Activated CD8-positive, alpha-beta memory T cell treated with anti-CD3 and anti-CD28 coated beads for 48 hours (primary cell): Measurements from ENCODE around the gene SWAP70.

ENCODE experiments used
- DNase-seq, 3 experiments: peaks; one replicate each; pipeline ENCODE4 v3.0.0-alpha.2; 2020; ENCODE audit warnings: low read depth in 2 of 3, low spot score in 2 of 3

Gene SWAP70

DNA sequence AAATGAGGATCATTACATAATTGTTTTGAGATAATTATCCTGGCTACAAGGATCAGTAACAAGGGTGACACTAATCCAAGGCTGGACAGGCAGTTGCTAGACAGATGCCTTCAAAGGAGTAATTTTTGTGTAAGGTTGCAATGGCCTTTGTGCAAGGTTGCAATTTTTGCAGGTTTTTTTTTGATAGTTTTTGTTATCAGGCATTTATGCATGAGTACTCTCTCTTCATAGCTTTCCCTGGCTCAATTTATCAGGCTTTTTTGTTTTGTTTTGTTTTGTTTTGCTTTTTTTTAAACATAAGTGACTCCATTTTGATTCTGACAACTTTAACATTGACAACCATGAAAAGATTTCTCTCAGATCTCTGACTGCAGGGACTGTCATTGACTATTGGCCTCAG lies 110.2 kb downstream of the SWAP70 start:
- DNase-seq: no peak

DNA sequence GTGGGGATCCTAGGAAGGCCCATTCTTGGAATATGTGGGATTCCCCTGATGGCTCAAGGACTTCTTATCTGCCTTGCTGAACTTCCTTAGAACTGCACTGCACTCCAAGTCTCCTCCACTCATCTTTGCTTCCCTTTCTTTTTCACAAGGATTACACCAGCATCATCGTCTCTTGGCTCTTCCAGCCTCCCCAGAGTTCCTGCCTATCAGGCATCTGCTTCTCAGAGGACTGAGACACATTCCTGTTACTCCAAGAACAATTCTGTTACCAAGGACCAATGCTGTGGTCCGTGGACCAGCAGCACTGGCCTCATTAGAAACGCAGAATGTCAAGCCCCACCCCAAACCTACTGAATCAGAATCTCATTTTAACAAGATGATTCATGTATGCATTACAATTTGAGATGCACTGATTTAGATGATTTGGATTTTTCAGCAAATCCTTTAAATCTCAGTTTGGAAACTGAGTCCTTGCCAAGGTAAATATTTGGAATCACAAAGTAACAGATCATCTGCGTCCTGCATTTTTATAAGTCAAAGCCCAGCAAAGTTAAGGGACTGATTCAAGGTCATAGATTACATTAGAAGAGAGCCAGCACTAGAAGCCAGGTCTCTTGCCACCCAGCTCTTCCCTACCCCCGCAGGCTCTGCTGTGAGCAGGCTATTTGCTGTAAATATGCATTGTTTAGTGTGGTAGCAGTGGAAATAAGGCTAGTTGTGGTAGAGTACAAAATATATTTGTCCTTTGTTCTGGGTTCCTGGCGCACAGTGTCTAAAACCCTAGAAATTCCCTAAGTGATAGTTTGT lies 110.9 kb downstream of the SWAP70 start:
- DNase-seq: no peak

DNA sequence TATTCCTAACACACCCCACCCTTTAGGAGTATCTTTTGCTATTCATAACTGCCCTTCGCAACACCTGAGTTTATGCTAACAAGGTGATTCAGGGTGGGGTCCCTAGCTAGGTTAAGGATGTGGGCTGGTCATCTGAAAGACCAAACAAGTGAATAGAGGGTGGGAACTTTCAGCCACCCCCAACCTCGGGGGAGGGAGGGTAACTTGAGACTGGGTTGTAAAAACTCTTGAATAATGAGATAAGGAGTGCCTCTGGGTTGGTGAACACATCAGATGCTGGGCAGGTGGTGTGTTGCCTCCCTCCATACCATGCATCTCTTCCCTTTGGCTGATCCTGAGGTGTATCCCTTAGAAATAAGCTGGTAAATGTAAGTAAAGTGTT lies 111.5 kb downstream of the SWAP70 start:
- DNase-seq: no peak

GRCh38 chr11:9776203-9776602 lies 112.3 kb downstream of the SWAP70 start:
- DNase-seq: no peak

DNA sequence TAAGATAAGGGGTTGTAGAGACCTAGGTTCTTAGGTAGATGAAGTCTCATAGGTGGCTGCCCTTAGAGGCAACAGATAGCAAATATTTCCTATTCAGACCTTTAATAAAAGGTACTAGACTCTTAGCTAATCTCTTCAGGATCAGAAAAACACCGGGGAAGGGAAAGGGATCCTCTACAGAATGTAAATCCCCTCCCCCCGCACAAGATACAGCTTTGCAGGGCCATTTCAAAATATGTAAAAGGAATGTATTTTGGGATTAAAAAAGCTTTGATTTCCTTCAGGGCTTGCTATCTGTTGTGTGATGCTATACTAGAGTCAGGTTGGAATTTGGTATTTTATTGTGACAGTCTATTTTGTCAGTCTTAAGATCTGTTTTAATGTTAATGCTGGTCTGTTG lies 113.2 kb downstream of the SWAP70 start:
- DNase-seq: no peak

GRCh38 chr11:9777525-9777924 lies 113.6 kb downstream of the SWAP70 start:
- DNase-seq: no peak

GRCh38 chr11:9780929-9781328 lies 117.1 kb downstream of the SWAP70 start:
- no peak for DNase-seq

GRCh38 chr11:9783986-9784385 lies 120.1 kb downstream of the SWAP70 start:
- no peak for DNase-seq

DNA sequence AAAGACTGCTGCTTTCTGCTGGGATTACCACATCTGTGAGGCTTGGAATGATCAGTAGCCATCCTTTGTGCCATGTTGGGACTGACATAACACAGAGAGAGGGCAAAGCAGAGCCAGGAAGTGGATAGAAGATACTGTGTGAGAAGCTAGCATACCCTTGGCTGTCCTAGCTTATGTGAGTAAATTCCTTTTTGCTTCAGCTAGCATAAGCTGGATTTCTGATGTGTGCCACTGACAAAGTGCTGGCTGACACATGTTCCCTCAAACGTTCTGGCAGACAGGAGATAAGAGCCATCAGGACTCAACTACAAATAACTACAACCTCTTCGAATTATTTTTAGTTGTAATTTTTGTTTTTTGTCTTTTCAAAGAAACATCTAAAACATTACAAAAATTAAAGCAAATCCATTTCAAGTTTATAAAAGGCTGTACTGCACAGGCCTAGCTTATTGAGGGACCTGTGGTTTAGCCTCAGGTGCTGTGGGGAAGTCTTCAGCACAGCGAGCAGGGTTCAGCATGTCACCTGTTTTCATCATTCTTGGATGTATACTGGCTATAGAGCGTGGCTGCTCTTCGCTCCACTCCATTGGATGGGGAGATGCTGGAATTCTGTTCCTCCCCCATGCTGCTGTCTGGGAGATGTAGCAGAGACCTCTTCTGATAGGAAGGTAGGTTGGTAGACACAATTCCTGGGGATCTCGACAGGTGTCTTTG lies 120.9 kb downstream of the SWAP70 start:
- no peak for DNase-seq

- no peak for DNase-seq
Observed at GRCh38 chr11:9787260-9787659, 123.4 kb downstream of the SWAP70 start.

GRCh38 chr11:9787981-9788521 lies 124.2 kb downstream of the SWAP70 start:
- no peak for DNase-seq

DNA sequence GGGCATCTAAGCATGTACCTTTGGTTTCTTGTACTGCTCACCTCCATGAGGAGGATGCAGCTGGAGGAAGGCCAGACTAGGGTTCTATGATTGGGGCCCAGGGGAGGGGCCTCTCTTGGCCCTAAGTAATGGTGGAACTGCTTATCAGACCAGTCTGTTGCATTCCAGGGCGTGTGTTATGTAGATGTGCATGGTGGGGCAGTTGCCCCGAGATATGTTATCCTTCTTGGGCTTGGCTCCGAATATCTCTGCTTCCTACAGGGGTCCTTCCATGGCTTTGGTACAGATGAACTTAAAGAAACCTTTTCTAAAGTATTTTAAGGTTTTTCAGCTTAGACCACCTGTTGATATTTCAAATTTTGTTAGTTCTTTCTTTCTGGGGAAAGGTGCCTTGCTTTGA lies 126.0 kb downstream of the SWAP70 start:
- DNase-seq: no peak

GRCh38 chr11:9790703-9791102 lies 126.8 kb downstream of the SWAP70 start:
- no peak for DNase-seq

DNA sequence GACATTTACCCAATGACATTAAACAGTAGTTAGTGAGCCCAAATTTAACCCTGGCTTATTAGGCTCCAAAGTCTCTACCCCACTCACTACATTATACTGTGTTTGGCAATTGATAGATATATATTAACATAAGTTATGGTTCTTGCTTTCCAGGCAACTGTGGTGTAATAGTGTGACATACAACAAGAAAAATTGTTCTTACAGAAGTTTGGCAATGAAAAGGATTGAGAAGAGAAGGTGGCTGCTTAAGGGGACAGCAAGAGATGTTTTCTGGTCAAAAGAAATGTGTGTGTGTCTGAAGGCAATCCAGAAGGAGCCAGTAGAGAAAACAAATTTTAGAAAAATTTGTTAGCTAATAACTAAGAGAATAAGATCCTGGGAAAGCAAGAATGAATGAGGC lies 132.4 kb downstream of the SWAP70 start:
- DNase-seq: no peak

DNA sequence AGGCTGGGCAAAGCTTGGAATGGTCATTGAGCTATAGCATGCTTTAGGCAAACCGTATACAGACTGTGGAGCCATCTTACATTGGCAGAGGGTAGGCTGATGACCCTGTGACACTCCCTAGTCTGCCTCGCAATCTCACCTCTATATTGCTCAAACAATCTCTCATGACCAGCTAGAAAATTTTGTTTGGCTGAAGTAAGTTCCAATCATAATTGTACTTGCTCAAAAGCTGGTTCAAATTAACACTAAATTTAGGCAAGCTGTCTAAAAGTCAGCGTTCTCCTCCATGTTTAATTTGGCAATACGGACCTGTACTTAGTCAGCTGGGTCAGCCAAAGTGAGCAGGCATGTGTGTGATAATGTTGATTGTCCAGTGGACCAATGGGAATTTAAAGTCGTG lies 133.0 kb downstream of the SWAP70 start:
- DNase-seq: no peak

- DNase-seq: no peak
Observed at GRCh38 chr11:9797300-9797699, 133.4 kb downstream of the SWAP70 start.

GRCh38 chr11:9799886-9800285 lies 136.0 kb downstream of the SWAP70 start:
- DNase-seq: no peak

GRCh38 chr11:9802291-9802861 lies 138.5 kb downstream of the SWAP70 start:
- no peak for DNase-seq
